A673 (cell line): ENCODE results near the gene CACNG4. TPM values are rescaled to one million over a fixed set of nuclear protein-coding genes. Genes with fewer than 3 reads are reported as not detected.
A peak's percentile ranks its signal among the peaks of the same experiment; 100 is the strongest.

Experiments used
- BruUV-seq: library from RNA; stranded (reverse); fragments of 400-500 nt; replicated peaks from 2 replicates; lab custom pipeline; 2021; lab: Mats Ljungman, UMichigan
- CTCF ChIA-PET: fragments of 300-600 bp; sonication (Branson Sonifier 250); formaldehyde crosslinking; loops from one replicate; lab custom pipeline; 2022; ENCODE audit warnings: antibody characterized with exemption; lab: Charles Lee
- POLR2A ChIA-PET: fragments of 300-600 bp; sonication (Branson Sonifier 250); formaldehyde crosslinking; loops from one replicate; lab custom pipeline; 2022; ENCODE audit warnings: antibody characterized with exemption; ENCODE audit not compliant: low non-redundant PET; lab: Charles Lee
- DNase-seq: peaks from one replicate; pipeline ENCODE4 v3.0.0-alpha.2; 2015; ENCODE audit warnings: low spot score
- H3K27ac ChIP-seq: fragments of 200-600 bp; sonication (generic); 2 replicates; pipeline ENCODE4 v1.5.1; 2016; ENCODE audit warnings: mixed run types, low read depth, mild to moderate bottlenecking, mixed read lengths, antibody characterized with exemption, low read length; ENCODE audit not compliant: poor library complexity, severe bottlenecking
- H3K27me3 ChIP-seq: fragments of 200-600 bp; sonication (generic); replicated peaks from 2 replicates; pipeline ENCODE4 v1.6.1; 2017; ENCODE audit warnings: mixed run types, low read depth, mild to moderate bottlenecking, mixed read lengths, antibody characterized with exemption, low read length; ENCODE audit not compliant: insufficient read depth, poor library complexity
- H3K36me3 ChIP-seq: fragments of 200-600 bp; sonication (generic); 2 replicates; pipeline ENCODE4 v1.6.1; 2016; ENCODE audit warnings: mixed run types, mild to moderate bottlenecking, mixed read lengths, antibody characterized with exemption, low read length; ENCODE audit not compliant: insufficient read depth, poor library complexity, severe bottlenecking
- H3K4me1 ChIP-seq: fragments of 200-600 bp; sonication (generic); 2 replicates; pipeline ENCODE4 v1.6.1; 2017; ENCODE audit warnings: mixed run types, mild to moderate bottlenecking, mixed read lengths, antibody characterized with exemption, low read length; ENCODE audit not compliant: insufficient read depth, poor library complexity, severe bottlenecking
- H3K4me3 ChIP-seq: fragments of 200-600 bp; sonication (generic); 2 replicates; pipeline ENCODE4 v1.5.1; 2016; ENCODE audit warnings: low read depth, mixed run types, mild to moderate bottlenecking, mixed read lengths, low read length; ENCODE audit not compliant: poor library complexity, severe bottlenecking
- H3K9me3 ChIP-seq: fragments of 200-600 bp; sonication (generic); 2 replicates; pipeline ENCODE4 v1.6.1; 2016; ENCODE audit warnings: mixed run types, low read depth, mild to moderate bottlenecking, mixed read lengths, antibody characterized with exemption, low read length; ENCODE audit not compliant: poor library complexity, severe bottlenecking
- CTCF ChIP-seq: fragments of 300-800, 200-600 bp; sonication (generic); conservative IDR thresholded peaks from 2 replicates; pipeline ENCODE4 v1.5.1; 2017; ENCODE audit warnings: low read depth, mild to moderate bottlenecking, antibody characterized with exemption, low read length, moderate library complexity, mixed read lengths
- EZH2 ChIP-seq: fragments of 200-600 bp; sonication (generic); IDR thresholded peaks from 2 replicates; pipeline ENCODE4 v1.6.1; 2017; ENCODE audit warnings: borderline replicate concordance, low read depth, mild to moderate bottlenecking, mixed read lengths, antibody characterized with exemption, low read length; ENCODE audit not compliant: poor library complexity, severe bottlenecking
- intact Hi-C: fragments of 100-400 bp; cut with micrococcal nuclease; formaldehyde crosslinking; loops from one replicate; pipeline ENCODE4 v1.10.0; 2022; ENCODE audit not compliant: unreplicated experiment
- total RNA-seq: library from RNA; stranded (reverse); gene quantifications from 2 replicates; pipeline ENCODE4 v1.2.3, GENCODE V29; 2021

CACNG4 gene
- total RNA-seq, 1 experiment from 2014 or later, result 9.7 TPM

- no peaks in the 10 kb centered on the region for H3K36me3 ChIP-seq
- intact Hi-C loops, result no loop called here
- CTCF ChIA-PET, result no interaction called here
- H3K27me3 ChIP-seq, result peaks cover 13% of the 10 kb centered on the region
- BruUV-seq, result no TSS peak
- H3K9me3 ChIP-seq, result no peaks in the 10 kb centered on the region
- no peak overlapping the region for H3K4me3 ChIP-seq
- POLR2A ChIA-PET, result no interaction called here
- peaks cover 1% of the 10 kb centered on the region for H3K4me1 ChIP-seq
- no peak for DNase-seq
- no peak overlapping the region for H3K27ac ChIP-seq
- TF ChIP-seq EZH2, result no peak
- TF ChIP-seq CTCF, result no peak
Measured at GRCh38 chr17:66960613-66961012, 3.9 kb upstream of the CACNG4 start.

GRCh38 chr17:66963521-66963908 is 992 bp upstream of the CACNG4 start:
- Histone ChIP-seq H3K27ac (no peak overlapping the region), H3K9me3 (no peaks in the 10 kb centered on the region), H3K4me3 (no peak overlapping the region), H3K27me3 (peaks cover 27% of the 10 kb centered on the region), H3K36me3 (no peaks in the 10 kb centered on the region), H3K4me1 (peaks cover 13% of the 10 kb centered on the region)
- no peak for DNase-seq
- TF ChIP-seq EZH2, result no peak
- no peak for TF ChIP-seq CTCF
- intact Hi-C loops, result no loop called here
- CTCF ChIA-PET, result no interaction called here
- POLR2A ChIA-PET, result no interaction called here
- BruUV-seq, result no TSS peak

GRCh38 chr17:66964930-66965800 is 658 bp downstream of the CACNG4 start:
- Histone ChIP-seq H3K27ac (no peak overlapping the region), H3K4me3 (peak overlapping the region; percentile 60), H3K4me1 (peaks cover 13% of the 10 kb centered on the region), H3K9me3 (no peaks in the 10 kb centered on the region), H3K27me3 (peaks cover 27% of the 10 kb centered on the region), H3K36me3 (no peaks in the 10 kb centered on the region)
- intact Hi-C loops, result no loop called here
- no TSS peak for BruUV-seq
- POLR2A ChIA-PET, result no interaction called here
- DNase-seq, result peak; percentile 59
- TF ChIP-seq CTCF (no peak), EZH2 (no peak)
- CTCF ChIA-PET, result no interaction called here
